ENCODE data around the gene COL9A1. TPM values are rescaled to one million over a fixed set of nuclear protein-coding genes. Genes with fewer than 3 reads are reported as not detected.

Gene COL9A1
- total and polyA plus RNA-seq, 2 donors (not counting 1 experiment from before 2014, with no cell fraction given): not detected

GRCh38 chr6:70210462-70210861, 92.4 kb downstream of the COL9A1 start:
- Histone ChIP-seq H3K4me1 (ENCODE audit: control insufficient read depth in 2 of 2, insufficient read depth in 2 of 2, low read length in 2 of 2) (no peaks in the 10 kb centered on the region), H3K36me3 (replicated peaks in 1 of 2; ENCODE audit: control extremely low read depth in 1 of 2, control insufficient read depth in 1 of 2, extremely low read depth in 1 of 2, insufficient read depth in 2 of 2, low read length in 1 of 2) (peaks cover 0 to 8% of the 10 kb centered on the region in 2 experiments), H3K4me3 (ENCODE audit: control extremely low read depth in 1 of 5, extremely low read depth in 1 of 5, insufficient read depth in 1 of 5, low read depth in 2 of 5, low read length in 4 of 5) (no peak overlapping the region), H3K79me2 (ENCODE audit: control insufficient read depth, insufficient read depth, low read length) (no peaks in the 10 kb centered on the region), H3K9ac (ENCODE audit: low read length) (no peak overlapping the region), H3K27me3 (replicated peaks in 1 of 4; ENCODE audit: control extremely low read depth in 1 of 4, control insufficient read depth in 3 of 4, insufficient read depth in 4 of 4, low read length in 3 of 4) (no peaks in the 10 kb centered on the region), H4K20me1 (ENCODE audit: control insufficient read depth, insufficient read depth, low read length, poor library complexity, severe bottlenecking) (no peaks in the 10 kb centered on the region), H3K9me3 (ENCODE audit: control extremely low read depth in 1 of 3, control insufficient read depth in 2 of 3, insufficient read depth in 1 of 3, low read length in 2 of 3) (no peaks in the 10 kb centered on the region), H3K27ac (ENCODE audit: low read length in 2 of 2) (no peak overlapping the region), H2AFZ (ENCODE audit: insufficient read depth, low read depth, low read length, poor library complexity, severe bottlenecking) (no peak overlapping the region), H3K4me2 (replicated peaks; ENCODE audit: low read depth, low read length, poor library complexity, severe bottlenecking) (no peak overlapping the region)
- Mint-ChIP-seq H3K27ac (no peak overlapping the region), H3K4me1 (no peaks in the 10 kb centered on the region), H3K27me3 (no peaks in the 10 kb centered on the region), H3K4me3 (no peak overlapping the region), H3K9me3 (ENCODE audit: insufficient read depth) (no peaks in the 10 kb centered on the region)
- DNase-seq: no peak
- CTCF ChIA-PET: no interaction called here
- intact Hi-C loops (cut with micrococcal nuclease): no loop called here
- TF ChIP-seq, protein P1, sequence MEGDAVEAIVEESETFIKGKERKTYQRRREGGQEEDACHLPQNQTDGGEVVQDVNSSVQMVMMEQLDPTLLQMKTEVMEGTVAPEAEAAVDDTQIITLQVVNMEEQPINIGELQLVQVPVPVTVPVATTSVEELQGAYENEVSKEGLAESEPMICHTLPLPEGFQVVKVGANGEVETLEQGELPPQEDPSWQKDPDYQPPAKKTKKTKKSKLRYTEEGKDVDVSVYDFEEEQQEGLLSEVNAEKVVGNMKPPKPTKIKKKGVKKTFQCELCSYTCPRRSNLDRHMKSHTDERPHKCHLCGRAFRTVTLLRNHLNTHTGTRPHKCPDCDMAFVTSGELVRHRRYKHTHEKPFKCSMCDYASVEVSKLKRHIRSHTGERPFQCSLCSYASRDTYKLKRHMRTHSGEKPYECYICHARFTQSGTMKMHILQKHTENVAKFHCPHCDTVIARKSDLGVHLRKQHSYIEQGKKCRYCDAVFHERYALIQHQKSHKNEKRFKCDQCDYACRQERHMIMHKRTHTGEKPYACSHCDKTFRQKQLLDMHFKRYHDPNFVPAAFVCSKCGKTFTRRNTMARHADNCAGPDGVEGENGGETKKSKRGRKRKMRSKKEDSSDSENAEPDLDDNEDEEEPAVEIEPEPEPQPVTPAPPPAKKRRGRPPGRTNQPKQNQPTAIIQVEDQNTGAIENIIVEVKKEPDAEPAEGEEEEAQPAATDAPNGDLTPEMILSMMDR (IDR thresholded peaks at IDR 0.05): no peak
- no peak for TF ChIP-seq EZH2 (IDR thresholded peaks at IDR 0.05; ENCODE audit: borderline replicate concordance, insufficient read depth, low read depth, low read length, poor library complexity, severe bottlenecking)
- no CpG with 5 or more reads among the region's 2 CpGs for WGBS (ENCODE audit: insufficient coverage)
- POLR2A ChIA-PET: no interaction called here
- no peak for ATAC-seq (ENCODE audit: low read depth)

- TF ChIP-seq, protein P1 (IDR thresholded peaks at IDR 0.05): no peak
- no peak for TF ChIP-seq EZH2 (IDR thresholded peaks at IDR 0.05; ENCODE audit: borderline replicate concordance, insufficient read depth, low read depth, low read length, poor library complexity, severe bottlenecking)
- DNase-seq (no peak), ATAC-seq (ENCODE audit: low read depth) (no peak)
- H4K20me1 ChIP-seq (ENCODE audit: control insufficient read depth, insufficient read depth, low read length, poor library complexity, severe bottlenecking): no peaks in the 10 kb centered on the region
- H3K27ac Mint-ChIP-seq: no peak overlapping the region
- H3K9me3 ChIP-seq (ENCODE audit: control extremely low read depth in 1 of 3, control insufficient read depth in 2 of 3, insufficient read depth in 1 of 3, low read length in 2 of 3): no peaks in the 10 kb centered on the region
- H3K27me3 Mint-ChIP-seq: no peaks in the 10 kb centered on the region
- H3K79me2 ChIP-seq (ENCODE audit: control insufficient read depth, insufficient read depth, low read length): no peaks in the 10 kb centered on the region
- no peaks in the 10 kb centered on the region for H3K27me3 ChIP-seq (replicated peaks in 1 of 4; ENCODE audit: control extremely low read depth in 1 of 4, control insufficient read depth in 3 of 4, insufficient read depth in 4 of 4, low read length in 3 of 4)
- CTCF ChIA-PET: interaction anchor here (2.9 kb wide), 1 partner anchor 13 kb away, joined by 10 read pairs; no protein-coding TSS in a partner anchor
- POLR2A ChIA-PET: no interaction called here
- no peak overlapping the region for H3K4me3 Mint-ChIP-seq
- no peak overlapping the region for H3K27ac ChIP-seq (ENCODE audit: low read length in 2 of 2)
- no peak overlapping the region for H2AFZ ChIP-seq (ENCODE audit: insufficient read depth, low read depth, low read length, poor library complexity, severe bottlenecking)
- H3K4me2 ChIP-seq (replicated peaks; ENCODE audit: low read depth, low read length, poor library complexity, severe bottlenecking): no peak overlapping the region
- H3K9me3 Mint-ChIP-seq (ENCODE audit: insufficient read depth): no peaks in the 10 kb centered on the region
- H3K9ac ChIP-seq (ENCODE audit: low read length): no peak overlapping the region
- no peaks in the 10 kb centered on the region for H3K4me1 ChIP-seq (ENCODE audit: control insufficient read depth in 2 of 2, insufficient read depth in 2 of 2, low read length in 2 of 2)
- intact Hi-C loops (cut with micrococcal nuclease): no loop called here
- H3K36me3 ChIP-seq (replicated peaks in 1 of 2; ENCODE audit: control extremely low read depth in 1 of 2, control insufficient read depth in 1 of 2, extremely low read depth in 1 of 2, insufficient read depth in 2 of 2, low read length in 1 of 2): peaks cover 0 to 8% of the 10 kb centered on the region in 2 experiments
- no peaks in the 10 kb centered on the region for H3K4me1 Mint-ChIP-seq
- WGBS (ENCODE audit: insufficient coverage): no CpG with 5 or more reads among the region's 1 CpG
- no peak overlapping the region for H3K4me3 ChIP-seq (ENCODE audit: control extremely low read depth in 1 of 5, extremely low read depth in 1 of 5, insufficient read depth in 1 of 5, low read depth in 2 of 5, low read length in 4 of 5)
Observed at GRCh38 chr6:70208235-70208790, 94.6 kb downstream of the COL9A1 start.

Measured in B cell (primary cell).